Body of pancreas (tissue), 4 donors: ENCODE results near the gene EDEM1. TPM values are rescaled to one million over a fixed set of nuclear protein-coding genes. Genes with fewer than 3 reads are reported as not detected.

Experiments used
- ATAC-seq: fragments of 150-250 bp; one replicate; pipeline ENCODE4 v1.9.1; 2016
- DNase-seq, 4 donors: peaks; one replicate each; pipeline ENCODE4 v3.0.0-alpha.2; 2019
- H3K27ac ChIP-seq, 4 donors: fragments of 200-600 bp; sonication (generic); 1 replicate in 3 of 4; 2 replicates in 1 of 4; pipeline versions ENCODE4 v1.5.1 to v1.6.1; 2016 to 2019; ENCODE audit warnings: mild to moderate bottlenecking in 1 of 4, mixed read lengths in 1 of 4, moderate library complexity in 1 of 4
- H3K27me3 ChIP-seq, 2 donors: fragments of 200-600 bp; sonication (generic); one replicate each; pipeline ENCODE4 v1.6.0; 2016; ENCODE audit warnings: mild to moderate bottlenecking in 1 of 2
- H3K36me3 ChIP-seq, 2 donors: fragments of 200-600 bp; sonication (generic); replicated peaks in 1 of 2; 2 replicates each; pipeline ENCODE4 v1.5.1; 2016; ENCODE audit warnings: low read depth in 2 of 2; ENCODE audit not compliant: insufficient read depth in 1 of 2
- H3K4me1 ChIP-seq: fragments of 200-600 bp; sonication (generic); one replicate; pipeline ENCODE4 v1.6.0; 2016
- H3K4me3 ChIP-seq, 2 donors: fragments of 200-600 bp; sonication (generic); 1 replicate in 1 of 2; 2 replicates in 1 of 2; pipeline ENCODE4 v1.5.1; 2016 to 2019
- H3K9me3 ChIP-seq, 3 donors: fragments of 200-600 bp; sonication (generic); 1 replicate in 2 of 3; 2 replicates in 1 of 3; pipeline ENCODE4 v1.5.1; 2016
- POLR2A ChIP-seq, 3 donors: fragments of 450-650 bp; IDR thresholded peaks; one replicate each; pipeline ENCODE4 v1.6.1; 2016; ENCODE audit warnings: antibody characterized with exemption in 3 of 3, mild to moderate bottlenecking in 2 of 3
- WGBS, 2 donors: methylation state at CpG; one replicate each; pipeline ENCODE4 v1.1.5; 2017; 5-methylcytosine and 5-hydroxymethylcytosine counted together
- intact Hi-C: fragments of 100-400 bp; cut with DNase I; formaldehyde crosslinking; loops from one replicate; pipeline ENCODE4 v1.15.1; 2023
- total RNA-seq, 2 donors: library from RNA; depleted of rRNA; stranded (reverse); fragments of >200 nt; gene quantifications; one replicate each; pipeline ENCODE4 v1.1.0, GENCODE V29; 2016
- TF ChIP-seq, protein P1 (sequence below), 7 experiments: fragments of 450-650 bp in 4 of 7; fragments of 200-600 bp in 3 of 7; sonication (generic) in 3 of 7; IDR thresholded peaks; one replicate each; pipeline ENCODE4 v1.5.1; 2016 to 2019; ENCODE audit warnings: antibody characterized with exemption in 7 of 7

EDEM1 gene
- total RNA-seq, 2 donors from 2014 or later, result 23.9 to 46.1 TPM

DNA sequence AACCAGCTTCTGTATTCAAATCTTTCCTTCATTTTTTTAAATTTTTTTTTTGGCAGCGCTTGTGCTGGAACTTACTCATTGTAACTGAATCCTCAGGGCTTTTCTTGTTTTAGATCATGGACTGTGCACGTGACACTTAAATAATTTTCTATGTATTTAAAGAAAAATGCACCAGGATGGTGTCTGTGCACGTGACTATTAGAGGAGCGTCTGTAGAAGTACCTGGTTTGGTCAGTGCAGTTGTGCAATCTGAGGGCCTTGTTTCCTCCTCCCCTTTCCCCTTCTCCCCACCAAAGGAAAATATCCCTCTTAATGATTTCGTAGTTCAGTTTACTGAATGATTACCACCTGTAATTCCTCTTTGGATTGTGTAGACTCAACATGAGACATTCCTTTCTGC lies 31.3 kb downstream of the EDEM1 start:
- DNase-seq (no peak), ATAC-seq (no peak)
- Histone ChIP-seq H3K4me3 (no peak overlapping the region), H3K27ac (no peak overlapping the region), H3K27me3 (no peaks in the 10 kb centered on the region), H3K4me1 (no peaks in the 10 kb centered on the region), H3K36me3 (peaks cover 10 to 27% of the 10 kb centered on the region in 2 donors), H3K9me3 (no peaks in the 10 kb centered on the region)
- intact Hi-C loops, result no loop called here
- TF ChIP-seq POLR2A (IDR thresholded peaks at IDR 0.05), result no peak
- TF ChIP-seq, protein P1, sequence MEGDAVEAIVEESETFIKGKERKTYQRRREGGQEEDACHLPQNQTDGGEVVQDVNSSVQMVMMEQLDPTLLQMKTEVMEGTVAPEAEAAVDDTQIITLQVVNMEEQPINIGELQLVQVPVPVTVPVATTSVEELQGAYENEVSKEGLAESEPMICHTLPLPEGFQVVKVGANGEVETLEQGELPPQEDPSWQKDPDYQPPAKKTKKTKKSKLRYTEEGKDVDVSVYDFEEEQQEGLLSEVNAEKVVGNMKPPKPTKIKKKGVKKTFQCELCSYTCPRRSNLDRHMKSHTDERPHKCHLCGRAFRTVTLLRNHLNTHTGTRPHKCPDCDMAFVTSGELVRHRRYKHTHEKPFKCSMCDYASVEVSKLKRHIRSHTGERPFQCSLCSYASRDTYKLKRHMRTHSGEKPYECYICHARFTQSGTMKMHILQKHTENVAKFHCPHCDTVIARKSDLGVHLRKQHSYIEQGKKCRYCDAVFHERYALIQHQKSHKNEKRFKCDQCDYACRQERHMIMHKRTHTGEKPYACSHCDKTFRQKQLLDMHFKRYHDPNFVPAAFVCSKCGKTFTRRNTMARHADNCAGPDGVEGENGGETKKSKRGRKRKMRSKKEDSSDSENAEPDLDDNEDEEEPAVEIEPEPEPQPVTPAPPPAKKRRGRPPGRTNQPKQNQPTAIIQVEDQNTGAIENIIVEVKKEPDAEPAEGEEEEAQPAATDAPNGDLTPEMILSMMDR (IDR thresholded peaks at IDR 0.05), result no peak
- 73 to 77% methylated on average over 5 of the region's 5 CpGs for WGBS, 2 donors

DNA sequence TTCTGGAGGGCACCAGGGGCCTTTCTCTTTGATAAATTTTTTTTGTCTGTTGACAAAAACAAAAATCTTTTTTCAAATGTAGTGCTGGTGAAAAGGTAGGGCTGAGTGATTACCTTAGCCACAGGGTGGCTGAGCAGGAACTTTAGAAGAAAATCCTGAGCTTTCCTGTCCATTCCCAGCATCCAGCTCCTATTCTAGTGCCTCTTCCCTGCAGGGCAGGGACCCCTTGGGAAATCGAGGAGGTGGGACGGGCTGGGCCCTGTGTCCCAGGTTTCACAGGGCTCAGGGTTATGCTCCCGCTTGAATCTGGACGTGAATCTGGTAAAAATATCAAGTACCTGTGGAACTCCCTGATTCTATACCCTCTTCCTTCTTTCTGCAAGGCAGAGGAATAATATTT lies 31.7 kb downstream of the EDEM1 start:
- H3K27ac ChIP-seq, result no peak overlapping the region
- H3K4me3 ChIP-seq, result no peak overlapping the region
- no peaks in the 10 kb centered on the region for H3K4me1 ChIP-seq
- H3K9me3 ChIP-seq, result no peaks in the 10 kb centered on the region
- H3K36me3 ChIP-seq, result peaks cover 10 to 23% of the 10 kb centered on the region in 2 donors
- no peaks in the 10 kb centered on the region for H3K27me3 ChIP-seq
- intact Hi-C loops, result no loop called here
- 79 to 87% methylated on average over 4 of the region's 4 CpGs for WGBS, 2 donors
- no peak for ATAC-seq
- TF ChIP-seq, protein P1 (IDR thresholded peaks at IDR 0.05), result no peak
- TF ChIP-seq POLR2A (IDR thresholded peaks at IDR 0.05), result no peak
- DNase-seq, result no peak

DNA sequence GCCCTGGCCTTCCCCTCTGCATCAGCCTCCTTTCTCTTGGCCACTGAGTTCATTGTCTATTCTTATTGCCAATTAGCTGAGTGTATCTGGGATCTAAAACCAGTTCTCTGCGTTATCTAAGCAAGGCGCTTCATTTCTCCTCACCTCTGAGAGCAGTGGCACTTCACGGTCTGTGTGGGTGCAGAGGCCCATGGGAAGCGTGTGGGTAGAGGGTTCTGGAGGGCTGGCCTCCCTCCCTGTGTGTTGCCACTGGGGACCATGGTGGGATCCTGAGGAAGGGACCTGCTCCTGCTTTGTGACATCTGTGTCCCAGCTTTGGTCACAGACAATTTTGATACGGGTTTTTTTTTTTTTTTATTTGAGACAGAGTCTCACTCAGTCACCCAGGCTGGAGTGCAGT lies 32.7 kb downstream of the EDEM1 start:
- intact Hi-C loops, result no loop called here
- ATAC-seq (no peak), DNase-seq (no peak)
- peaks cover 7 to 16% of the 10 kb centered on the region in 2 donors for H3K36me3 ChIP-seq
- no peaks in the 10 kb centered on the region for H3K27me3 ChIP-seq
- no peaks in the 10 kb centered on the region for H3K4me1 ChIP-seq
- H3K27ac ChIP-seq, result no peak overlapping the region
- 60 to 68% methylated on average over 5 of the region's 5 CpGs for WGBS, 2 donors
- no peak overlapping the region for H3K4me3 ChIP-seq
- no peaks in the 10 kb centered on the region for H3K9me3 ChIP-seq
- no peak for TF ChIP-seq POLR2A (IDR thresholded peaks at IDR 0.05)
- TF ChIP-seq, protein P1 (IDR thresholded peaks at IDR 0.05), result no peak

DNA sequence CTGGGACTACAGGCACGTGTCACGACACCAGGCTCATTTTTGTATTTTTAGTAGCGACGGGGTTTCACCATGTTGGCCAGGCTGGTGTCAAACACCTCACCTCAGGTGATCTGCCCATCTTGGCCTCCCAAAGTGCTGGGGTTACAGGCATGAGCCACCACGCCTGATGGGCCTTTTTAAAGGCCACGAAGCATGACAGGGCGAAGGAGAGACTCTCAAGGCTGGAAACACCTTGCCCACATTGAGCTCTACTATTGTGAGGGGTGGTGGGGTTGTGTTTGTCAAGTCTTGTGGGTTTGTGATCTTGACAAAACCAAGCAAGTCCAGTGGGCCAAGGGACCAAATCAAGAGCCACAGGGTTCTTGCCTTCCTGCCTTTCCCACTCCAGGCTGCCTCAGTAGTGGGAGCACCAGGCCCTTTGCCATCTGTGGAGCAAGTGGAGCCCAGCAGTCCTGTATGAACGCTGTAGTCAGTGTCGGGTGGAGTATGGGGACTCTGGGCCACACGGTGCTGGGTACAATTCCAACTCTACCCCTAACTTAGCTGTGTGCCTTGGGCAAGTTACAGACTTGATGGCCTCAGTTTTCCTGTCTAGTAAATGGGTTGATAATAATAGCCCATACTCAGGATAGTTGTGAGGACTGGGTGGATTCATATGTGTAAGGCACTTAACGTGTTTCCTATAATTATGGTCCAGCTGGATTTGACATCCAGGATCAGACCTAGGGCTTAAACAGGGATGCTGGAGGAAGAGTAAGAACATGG lies 33.3 kb downstream of the EDEM1 start:
- H3K4me1 ChIP-seq, result no peaks in the 10 kb centered on the region
- no peaks in the 10 kb centered on the region for H3K9me3 ChIP-seq
- no peak for ATAC-seq
- no peak overlapping the region for H3K27ac ChIP-seq
- DNase-seq, result no peak
- H3K4me3 ChIP-seq, result no peak overlapping the region
- TF ChIP-seq, protein P1 (IDR thresholded peaks at IDR 0.05), result no peak
- no peak for TF ChIP-seq POLR2A (IDR thresholded peaks at IDR 0.05)
- intact Hi-C loops, result no loop called here
- 83 to 97% methylated on average over 10 to 11 of the region's 11 CpGs for whole genome bisulfite sequencing, 2 donors
- H3K36me3 ChIP-seq, result peaks cover 4 to 10% of the 10 kb centered on the region in 2 donors
- no peaks in the 10 kb centered on the region for H3K27me3 ChIP-seq

DNA sequence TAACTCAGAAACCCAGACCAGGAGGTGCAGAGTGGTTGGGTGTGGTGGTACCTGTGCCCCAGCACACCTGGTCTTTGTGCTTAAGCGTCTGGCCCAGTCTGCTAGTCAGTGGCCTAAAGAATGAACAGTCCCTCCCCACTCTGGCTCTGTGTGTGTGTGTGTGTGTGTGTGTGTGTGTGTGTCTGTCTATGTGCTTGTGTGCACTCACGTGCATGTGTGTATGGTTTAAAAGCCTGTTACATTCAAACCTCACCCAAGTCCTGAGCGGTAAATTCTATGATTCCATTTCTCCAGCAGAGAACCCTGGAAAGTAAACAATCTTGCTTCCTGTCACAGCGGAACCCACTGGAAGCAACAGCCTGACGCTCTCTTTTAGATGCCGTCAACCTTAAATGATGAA lies 34.2 kb downstream of the EDEM1 start:
- H3K4me3 ChIP-seq, result no peak overlapping the region
- H3K27ac ChIP-seq, result no peak overlapping the region
- no peak for DNase-seq
- H3K27me3 ChIP-seq, result no peaks in the 10 kb centered on the region
- no peak for ATAC-seq
- TF ChIP-seq POLR2A (IDR thresholded peaks at IDR 0.05), result no peak
- TF ChIP-seq, protein P1 (IDR thresholded peaks at IDR 0.05), result no peak
- H3K4me1 ChIP-seq, result no peaks in the 10 kb centered on the region
- no peaks in the 10 kb centered on the region for H3K9me3 ChIP-seq
- intact Hi-C loops, result no loop called here
- H3K36me3 ChIP-seq, result peaks cover 4 to 8% of the 10 kb centered on the region in 2 donors
- WGBS, 2 donors, result 56 to 59% methylated on average over 6 of the region's 6 CpGs
